ENCODE data around the gene DHRS4. TPM values are rescaled to one million over a fixed set of nuclear protein-coding genes. Genes with fewer than 3 reads are reported as not detected.
A peak's percentile ranks its signal among the peaks of the same experiment; 100 is the strongest.
"Not testable (repeated sequence)": the region's sequence is repeated elsewhere in the genome, so short reads cannot be mapped to it uniquely, and the experiment has no call there.

Gene DHRS4
- total RNA-seq, 1 donor: 14.1 TPM

GRCh38 chr14:23933742-23934128, 19.8 kb upstream of the DHRS4 start:
- H3K4me1 ChIP-seq (ENCODE audit: insufficient read depth, low read length): no peaks in the 10 kb centered on the region
- H3K27me3 ChIP-seq (ENCODE audit: insufficient read depth, low read length): no peaks in the 10 kb centered on the region

GRCh38 chr14:23935158-23935557, 18.4 kb upstream of the DHRS4 start:
- Histone ChIP-seq H3K4me1 (ENCODE audit: insufficient read depth, low read length) (no peaks in the 10 kb centered on the region), H3K27me3 (ENCODE audit: insufficient read depth, low read length) (no peaks in the 10 kb centered on the region), H3K9me3 (ENCODE audit: low read depth, low read length) (no peaks in the 10 kb centered on the region), H3K4me3 (ENCODE audit: low read length) (no peak overlapping the region)

More at GRCh38 chr14:23933742-23934128, 19.8 kb upstream of the DHRS4 start:
- H3K4me3 ChIP-seq (ENCODE audit: low read length): no peak overlapping the region
- no peaks in the 10 kb centered on the region for H3K9me3 ChIP-seq (ENCODE audit: low read depth, low read length)

GRCh38 chr14:23936084-23936829, 17.3 kb upstream of the DHRS4 start:
- no peak overlapping the region for H3K4me3 ChIP-seq (ENCODE audit: low read length)
- no peaks in the 10 kb centered on the region for H3K4me1 ChIP-seq (ENCODE audit: insufficient read depth, low read length)
- no peaks in the 10 kb centered on the region for H3K27me3 ChIP-seq (ENCODE audit: insufficient read depth, low read length)
- H3K9me3 ChIP-seq (ENCODE audit: low read depth, low read length): no peaks in the 10 kb centered on the region

DNA sequence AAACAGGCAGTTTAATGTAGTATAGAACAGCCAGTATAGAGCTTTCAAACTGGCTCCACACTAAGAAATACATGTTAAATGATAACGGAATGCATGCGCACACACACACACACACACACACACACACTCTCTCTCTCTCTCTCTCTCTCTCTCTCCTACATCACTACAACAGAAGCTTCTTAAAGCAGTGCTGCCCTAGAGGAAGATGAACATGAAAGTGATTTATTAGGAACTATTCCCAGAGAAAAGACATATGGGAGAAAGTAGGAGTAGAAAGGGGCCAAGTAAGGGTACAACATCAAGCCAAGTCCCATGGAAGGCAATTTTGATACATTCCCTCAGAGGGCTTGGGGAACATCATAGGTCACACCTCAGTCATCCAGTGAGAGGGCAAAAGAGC, 16.4 kb upstream of the DHRS4 start:
- Histone ChIP-seq H3K27me3 (ENCODE audit: insufficient read depth, low read length) (no peaks in the 10 kb centered on the region), H3K4me1 (ENCODE audit: insufficient read depth, low read length) (no peaks in the 10 kb centered on the region), H3K9me3 (ENCODE audit: low read depth, low read length) (no peaks in the 10 kb centered on the region), H3K4me3 (ENCODE audit: low read length) (no peak overlapping the region)

- H3K4me3 ChIP-seq (ENCODE audit: low read length): no peak overlapping the region
- H3K4me1 ChIP-seq (ENCODE audit: insufficient read depth, low read length): no peaks in the 10 kb centered on the region
- H3K27me3 ChIP-seq (ENCODE audit: insufficient read depth, low read length): no peaks in the 10 kb centered on the region
- no peaks in the 10 kb centered on the region for H3K9me3 ChIP-seq (ENCODE audit: low read depth, low read length)
These were observed 14.7 kb upstream of the DHRS4 start for GRCh38 chr14:23938823-23939222.

DNA sequence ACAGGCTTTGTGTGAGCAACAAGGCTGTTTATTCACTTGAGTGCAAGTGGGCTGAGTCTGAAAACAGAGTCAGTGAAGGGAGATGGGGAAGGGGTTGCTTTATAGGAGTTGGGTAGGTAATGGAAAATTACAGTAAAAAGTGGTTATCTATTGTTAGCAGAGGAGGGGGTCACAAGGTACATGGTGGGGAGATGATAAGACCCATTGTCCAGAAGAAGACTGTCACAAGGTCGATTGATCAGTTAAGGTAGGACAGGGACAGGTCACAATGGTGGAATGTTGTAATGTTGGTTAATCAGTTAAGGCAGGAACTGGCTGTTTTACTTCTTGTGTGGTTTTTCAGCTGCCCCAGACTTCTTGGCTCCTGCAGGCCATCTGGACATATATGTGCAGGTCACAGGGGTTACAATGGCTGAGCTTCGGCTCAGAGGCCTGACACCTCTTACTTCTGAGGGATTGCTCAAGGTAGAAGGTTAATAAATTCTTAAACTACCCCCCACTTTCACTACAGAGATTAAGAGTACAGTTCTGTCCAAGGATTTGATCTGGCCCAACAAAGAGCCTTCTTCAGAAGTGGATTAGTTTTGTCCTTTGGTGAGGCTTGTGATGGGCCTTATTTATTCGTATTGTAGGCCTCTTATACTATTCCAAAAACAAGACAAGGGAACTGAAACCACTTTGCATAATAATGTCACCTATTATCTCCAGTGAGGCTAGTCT, 13.8 kb upstream of the DHRS4 start:
- no peaks in the 10 kb centered on the region for H3K4me1 ChIP-seq (ENCODE audit: insufficient read depth, low read length)
- H3K27me3 ChIP-seq (ENCODE audit: insufficient read depth, low read length): no peaks in the 10 kb centered on the region
- no peaks in the 10 kb centered on the region for H3K9me3 ChIP-seq (ENCODE audit: low read depth, low read length)
- H3K4me3 ChIP-seq (ENCODE audit: low read length): no peak overlapping the region

- no peak overlapping the region for H3K4me3 ChIP-seq (ENCODE audit: low read length)
- H3K4me1 ChIP-seq (ENCODE audit: insufficient read depth, low read length): no peaks in the 10 kb centered on the region
- no peaks in the 10 kb centered on the region for H3K9me3 ChIP-seq (ENCODE audit: low read depth, low read length)
- H3K27me3 ChIP-seq (ENCODE audit: insufficient read depth, low read length): no peaks in the 10 kb centered on the region
These were observed 12.3 kb upstream of the DHRS4 start for GRCh38 chr14:23941230-23941629.

DNA sequence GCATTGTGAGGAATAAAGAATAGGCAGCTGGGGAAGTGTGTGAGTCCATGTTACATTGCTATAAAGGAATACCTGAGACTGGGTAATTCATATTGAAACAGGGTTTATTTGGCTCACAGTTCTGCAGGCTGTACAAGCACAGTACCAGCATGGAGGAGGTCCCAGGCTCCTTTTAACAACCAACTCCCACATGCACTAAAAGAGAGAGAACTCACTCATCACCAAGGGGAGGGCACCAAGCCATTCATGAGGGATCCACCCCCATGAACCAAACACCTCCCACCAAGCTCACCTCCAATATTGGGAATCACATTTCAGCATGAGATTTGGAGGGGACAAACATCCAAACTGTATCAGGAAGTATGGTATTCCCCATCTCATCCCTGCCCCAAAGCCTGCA, 11.9 kb upstream of the DHRS4 start:
- H3K27me3 ChIP-seq (ENCODE audit: insufficient read depth, low read length): no peaks in the 10 kb centered on the region
- no peaks in the 10 kb centered on the region for H3K9me3 ChIP-seq (ENCODE audit: low read depth, low read length)
- H3K4me3 ChIP-seq (ENCODE audit: low read length): no peak overlapping the region
- H3K4me1 ChIP-seq (ENCODE audit: insufficient read depth, low read length): no peaks in the 10 kb centered on the region

GRCh38 chr14:23942587-23942986, 11.0 kb upstream of the DHRS4 start:
- Histone ChIP-seq H3K9me3 (ENCODE audit: low read depth, low read length) (no peaks in the 10 kb centered on the region), H3K4me1 (ENCODE audit: insufficient read depth, low read length) (no peaks in the 10 kb centered on the region), H3K4me3 (ENCODE audit: low read length) (no peak overlapping the region), H3K27me3 (ENCODE audit: insufficient read depth, low read length) (no peaks in the 10 kb centered on the region)

GRCh38 chr14:23949069-23949468, 4.5 kb upstream of the DHRS4 start:
- H3K9me3 ChIP-seq (ENCODE audit: low read depth, low read length); H3K27me3 ChIP-seq (ENCODE audit: insufficient read depth, low read length); H3K4me3 ChIP-seq (ENCODE audit: low read length); H3K4me1 ChIP-seq (ENCODE audit: insufficient read depth, low read length): not testable (repeated sequence)

GRCh38 chr14:23950411-23951135, 3.0 kb upstream of the DHRS4 start:
- H3K4me3 ChIP-seq (ENCODE audit: low read length): no peak overlapping the region
- no peaks in the 10 kb centered on the region for H3K27me3 ChIP-seq (ENCODE audit: insufficient read depth, low read length)
- H3K4me1 ChIP-seq (ENCODE audit: insufficient read depth, low read length): peaks cover 12% of the 10 kb centered on the region
- H3K9me3 ChIP-seq (ENCODE audit: low read depth, low read length): no peaks in the 10 kb centered on the region

DNA sequence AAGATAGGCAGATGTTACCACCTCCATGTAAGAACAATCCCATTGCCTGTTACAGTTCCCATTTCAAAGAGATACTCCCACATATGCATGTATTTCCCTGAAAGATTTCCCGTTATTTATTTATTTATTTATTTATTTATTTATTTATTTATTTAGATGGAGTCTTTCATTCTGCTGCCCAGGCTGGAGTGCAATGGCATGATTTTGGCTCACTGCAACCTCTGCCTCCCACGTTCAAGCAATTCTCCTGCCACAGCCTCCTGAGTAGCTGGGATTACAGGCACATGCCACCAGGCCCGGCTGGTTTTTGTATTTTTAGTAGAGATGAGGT, 2.5 kb upstream of the DHRS4 start:
- H3K27me3 ChIP-seq (ENCODE audit: insufficient read depth, low read length); H3K9me3 ChIP-seq (ENCODE audit: low read depth, low read length); H3K4me3 ChIP-seq (ENCODE audit: low read length): not testable (repeated sequence)
- peaks cover 12% of the 10 kb centered on the region for H3K4me1 ChIP-seq (ENCODE audit: insufficient read depth, low read length)

DNA sequence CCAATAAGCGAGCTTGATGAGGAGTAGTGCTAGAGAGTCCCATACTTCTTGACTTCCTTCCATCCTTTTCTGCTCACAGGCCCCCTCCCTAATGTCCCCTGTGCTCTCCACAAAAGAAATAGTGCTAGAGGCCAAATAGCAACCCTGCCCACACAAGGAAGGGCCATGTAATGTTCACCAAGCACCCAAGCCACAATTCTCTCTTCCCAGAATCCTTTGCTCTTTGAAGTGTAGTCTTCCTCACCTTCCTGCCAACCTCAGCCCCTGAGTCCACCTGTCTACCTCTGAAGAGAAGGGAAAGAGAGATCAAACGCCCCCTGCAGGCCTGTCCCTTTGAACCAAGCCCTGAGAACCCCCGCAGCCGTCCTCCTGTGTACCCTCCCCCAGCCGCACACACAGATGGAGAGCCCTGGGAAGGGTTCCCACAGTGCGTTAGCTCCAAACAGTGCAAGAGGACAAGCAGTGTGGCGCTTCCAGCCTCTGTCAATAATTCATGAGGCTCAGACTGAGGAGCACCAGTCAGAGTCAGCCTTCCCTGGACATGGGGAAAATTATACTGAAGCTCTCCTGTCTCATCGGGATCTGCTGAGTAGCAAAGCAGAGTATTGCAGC, 1.9 kb upstream of the DHRS4 start:
- Histone ChIP-seq H3K27me3 (ENCODE audit: insufficient read depth, low read length) (no peaks in the 10 kb centered on the region), H3K4me1 (ENCODE audit: insufficient read depth, low read length) (peaks cover 12% of the 10 kb centered on the region), H3K9me3 (ENCODE audit: low read depth, low read length) (no peaks in the 10 kb centered on the region), H3K4me3 (ENCODE audit: low read length) (no peak overlapping the region)

DNA sequence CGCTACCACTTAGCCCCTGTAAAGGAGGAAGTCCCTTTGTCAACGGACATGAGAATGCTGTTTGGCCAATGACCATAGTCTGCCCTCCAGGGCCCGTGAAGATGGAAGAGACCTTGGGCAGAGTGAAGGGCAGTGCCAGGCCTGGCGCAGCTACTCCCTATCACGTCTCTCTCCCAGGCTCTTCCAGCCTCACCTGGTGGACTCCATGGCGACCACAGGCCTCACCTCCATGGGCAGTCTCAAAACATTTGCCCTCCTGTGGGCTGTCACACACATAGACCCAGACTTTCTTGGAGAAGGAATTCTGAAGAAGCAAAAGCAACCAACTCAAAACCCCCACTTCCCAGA, 480 bp upstream of the DHRS4 start:
- H3K27me3 ChIP-seq (ENCODE audit: insufficient read depth, low read length); H3K9me3 ChIP-seq (ENCODE audit: low read depth, low read length): not testable (repeated sequence)
- H3K4me1 ChIP-seq (ENCODE audit: insufficient read depth, low read length): peaks cover 12% of the 10 kb centered on the region
- peak overlapping the region; percentile 67 for H3K4me3 ChIP-seq (ENCODE audit: low read length)

DNA sequence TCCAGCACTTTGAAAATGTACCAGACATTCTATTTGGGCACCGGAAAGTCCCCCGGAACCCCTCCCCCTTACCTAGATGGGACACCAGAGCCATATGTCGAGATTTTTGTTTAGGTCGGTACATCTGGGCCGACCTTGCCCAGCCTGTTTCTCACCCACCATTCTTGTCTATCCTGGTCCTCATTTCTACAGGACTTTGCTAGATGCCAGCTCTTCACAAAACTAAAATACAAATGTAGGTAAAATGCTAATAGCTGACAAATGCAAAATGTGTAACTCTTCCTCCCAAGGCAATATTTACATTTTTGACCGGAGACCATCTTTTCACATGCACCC, 677 bp downstream of the DHRS4 start:
- not testable (repeated sequence) for H3K9me3 ChIP-seq (ENCODE audit: low read depth, low read length); H3K27me3 ChIP-seq (ENCODE audit: insufficient read depth, low read length)
- H3K4me1 ChIP-seq (ENCODE audit: insufficient read depth, low read length): peaks cover 12% of the 10 kb centered on the region
- H3K4me3 ChIP-seq (ENCODE audit: low read length): peak overlapping the region; percentile 67

Data from mononuclear cell (primary cell).